HG03520 (cell line): Measurements from ENCODE around the gene SMURF1.
"Not testable (repeated sequence)": the region's sequence is repeated elsewhere in the genome, so short reads cannot be mapped to it uniquely, and the experiment has no call there.

Experiments
- ATAC-seq: cut with Tn5 transposase; IDR thresholded peaks from one replicate; pipeline ENCODE4 v1.9.1; 2021; ENCODE audit warnings: mild to moderate bottlenecking, moderate library complexity; ENCODE audit not compliant: unreplicated experiment

SMURF1 gene

GRCh38 chr7:99143853-99144672 lies at the start of gene SMURF1:
Gene SMURF1, minus strand, starts transcription at chr7:99144108. Its CDS starts 328 bp downstream, at chr7:99143780.
- ATAC-seq, result peak; percentile 69

- no peak for ATAC-seq
Measured at GRCh38 chr7:99191869-99192596, 48.1 kb upstream of the SMURF1 start.

- peak; percentile 53 for ATAC-seq
Measured at GRCh38 chr7:99190359-99191009, 46.6 kb upstream of the SMURF1 start.

- ATAC-seq, result no peak
Measured at GRCh38 chr7:99189222-99189621, 45.3 kb upstream of the SMURF1 start.

GRCh38 chr7:99188221-99188620 lies 44.3 kb upstream of the SMURF1 start:
- no peak for ATAC-seq

GRCh38 chr7:99184532-99185218 lies 40.8 kb upstream of the SMURF1 start:
- no peak for ATAC-seq

GRCh38 chr7:99180067-99180650 lies 36.3 kb upstream of the SMURF1 start:
- ATAC-seq, result no peak

GRCh38 chr7:99177165-99177564 lies 33.3 kb upstream of the SMURF1 start:
- ATAC-seq, result no peak

GRCh38 chr7:99173787-99174186 lies 29.9 kb upstream of the SMURF1 start:
- ATAC-seq, result no peak

- no peak for ATAC-seq
Measured at GRCh38 chr7:99171731-99172130, 27.8 kb upstream of the SMURF1 start.

GRCh38 chr7:99170730-99171074 lies 26.8 kb upstream of the SMURF1 start:
- ATAC-seq, result no peak

GRCh38 chr7:99170065-99170729 lies 26.3 kb upstream of the SMURF1 start:
- ATAC-seq, result no peak

- ATAC-seq, result no peak
Measured at GRCh38 chr7:99167072-99167471, 23.2 kb upstream of the SMURF1 start.

- ATAC-seq, result no peak
Measured at GRCh38 chr7:99165816-99166215, 21.9 kb upstream of the SMURF1 start.

- ATAC-seq, result not testable (repeated sequence)
Measured at GRCh38 chr7:99163669-99164068, 19.8 kb upstream of the SMURF1 start.

GRCh38 chr7:99156649-99157048 lies 12.7 kb upstream of the SMURF1 start:
- no peak for ATAC-seq

GRCh38 chr7:99155211-99155610 lies 11.3 kb upstream of the SMURF1 start:
- no peak for ATAC-seq

- ATAC-seq, result no peak
Measured at GRCh38 chr7:99146979-99147378, 3.1 kb upstream of the SMURF1 start.

- peak; percentile 10 for ATAC-seq
Measured at GRCh38 chr7:99143521-99143852, 421 bp downstream of the SMURF1 start.

- ATAC-seq, result peak; percentile 10
Measured at GRCh38 chr7:99142727-99143520, 984 bp downstream of the SMURF1 start.
